Transverse colon (tissue), 4 donors: ENCODE results near the gene PAQR3. TPM values are rescaled to one million over a fixed set of nuclear protein-coding genes. Genes with fewer than 3 reads are reported as not detected.
"Not testable (repeated sequence)": the region's sequence is repeated elsewhere in the genome, so short reads cannot be mapped to it uniquely, and the experiment has no call there.

Experiments
- DNase-seq: peaks from one replicate; pipeline ENCODE4 v3.0.0-alpha.2; 2019
- H3K27ac ChIP-seq, 4 donors: fragments of 200-600 bp; sonication (generic); 2 replicates each; pipeline ENCODE4 v1.5.1; 2016 to 2018; ENCODE audit warnings: inconsistent platforms in 4 of 4
- H3K27me3 ChIP-seq: fragments of 200-600 bp; sonication (generic); 2 replicates; pipeline ENCODE4 v1.5.1; 2017; ENCODE audit warnings: inconsistent platforms
- H3K36me3 ChIP-seq, 4 donors: fragments of 200-600 bp; sonication (generic); 2 replicates each; pipeline ENCODE4 v1.5.1; 2017 to 2019; ENCODE audit warnings: inconsistent platforms in 4 of 4
- H3K4me1 ChIP-seq, 4 donors: fragments of 200-600 bp; sonication (generic); 2 replicates each; pipeline ENCODE4 v1.5.1; 2017 to 2020; ENCODE audit warnings: inconsistent platforms in 4 of 4
- H3K4me3 ChIP-seq, 4 donors: fragments of 200-600 bp; sonication (generic); 1 replicate in 1 of 4; 2 replicates in 3 of 4; pipeline versions ENCODE4 v1.5.1 to v1.6.1; 2017 to 2019; ENCODE audit warnings: inconsistent platforms in 4 of 4
- H3K9me3 ChIP-seq, 2 donors: fragments of 200-600 bp; sonication (generic); 2 replicates each; pipeline ENCODE4 v1.5.1; 2017 to 2019; ENCODE audit warnings: inconsistent platforms in 2 of 2
- EP300 ChIP-seq: sonication (generic); formaldehyde crosslinking; IDR thresholded peaks from one replicate; pipeline ENCODE4 v1.6.1; 2017; ENCODE audit warnings: antibody characterized with exemption, low read depth
- POLR2A ChIP-seq: fragments of 450-650 bp; IDR thresholded peaks from one replicate; pipeline ENCODE4 v1.6.1; 2016; ENCODE audit warnings: antibody characterized with exemption, mild to moderate bottlenecking, moderate library complexity
- POLR2AphosphoS5 ChIP-seq, 3 donors: sonication (generic); formaldehyde crosslinking; IDR thresholded peaks; one replicate each; pipeline ENCODE4 v1.6.1; 2016; ENCODE audit warnings: antibody characterized with exemption in 3 of 3
- WGBS, 2 donors: methylation state at CpG; one replicate each; pipeline ENCODE4 v1.1.5; 2018; ENCODE audit warnings: low coverage in 1 of 2; 5-methylcytosine and 5-hydroxymethylcytosine counted together
- in situ Hi-C, 4 donors: fragments of 200-750 bp; cut with MboI; loops; one replicate each; pipeline versions ENCODE4 v1.15.0 to v1.15.1; 2017; ENCODE audit warnings: low sequenced_read_pairs in 3 of 4, low pct_ligation_motif_present in 1 of 4, low pct_unique_long_range_greater_than_20kb in 1 of 4
- intact Hi-C: fragments of 100-400 bp; cut with DNase I; formaldehyde crosslinking; loops from one replicate; pipeline ENCODE4 v1.15.1; 2023; ENCODE audit warnings: low total_unique reads
- total RNA-seq, 4 donors: library from RNA; depleted of rRNA; stranded (reverse); fragments of >200 nt; gene quantifications; one replicate each; pipeline ENCODE4 v1.1.0, GENCODE V29; 2016
- TF ChIP-seq, protein P1 (sequence below), 5 experiments: fragments of 200-600 bp in 3 of 5; fragments of 450-650 bp in 2 of 5; sonication (generic) in 3 of 5; IDR thresholded peaks; 1 replicate in 2 of 5; 2 replicates in 3 of 5; pipeline ENCODE4 v1.5.1; 2016 to 2017; ENCODE audit warnings: antibody characterized with exemption in 5 of 5, inconsistent platforms in 3 of 5, mild to moderate bottlenecking in 2 of 5, moderate library complexity in 1 of 5

The PAQR3 gene
- total RNA-seq, 4 donors from 2014 or later, result 4.0 to 13.1 (median 12.7) TPM

GRCh38 chr4:78878031-78878430 lies 61.2 kb downstream of the PAQR3 start:
- Histone ChIP-seq H3K4me1 (no peaks in the 10 kb centered on the region), H3K27ac (no peak overlapping the region), H3K4me3 (no peak overlapping the region), H3K9me3 (no peaks in the 10 kb centered on the region), H3K36me3 (peaks cover 0 to 20% (median under 1%) of the 10 kb centered on the region in 4 donors), H3K27me3 (no peaks in the 10 kb centered on the region)
- 98 to 100% methylated on average over 1 of the region's 1 CpG for WGBS, 2 donors
- intact Hi-C loops (no loop called here), in situ Hi-C loops (no loop called here)
- no peak for TF ChIP-seq POLR2A
- TF ChIP-seq, protein P1, sequence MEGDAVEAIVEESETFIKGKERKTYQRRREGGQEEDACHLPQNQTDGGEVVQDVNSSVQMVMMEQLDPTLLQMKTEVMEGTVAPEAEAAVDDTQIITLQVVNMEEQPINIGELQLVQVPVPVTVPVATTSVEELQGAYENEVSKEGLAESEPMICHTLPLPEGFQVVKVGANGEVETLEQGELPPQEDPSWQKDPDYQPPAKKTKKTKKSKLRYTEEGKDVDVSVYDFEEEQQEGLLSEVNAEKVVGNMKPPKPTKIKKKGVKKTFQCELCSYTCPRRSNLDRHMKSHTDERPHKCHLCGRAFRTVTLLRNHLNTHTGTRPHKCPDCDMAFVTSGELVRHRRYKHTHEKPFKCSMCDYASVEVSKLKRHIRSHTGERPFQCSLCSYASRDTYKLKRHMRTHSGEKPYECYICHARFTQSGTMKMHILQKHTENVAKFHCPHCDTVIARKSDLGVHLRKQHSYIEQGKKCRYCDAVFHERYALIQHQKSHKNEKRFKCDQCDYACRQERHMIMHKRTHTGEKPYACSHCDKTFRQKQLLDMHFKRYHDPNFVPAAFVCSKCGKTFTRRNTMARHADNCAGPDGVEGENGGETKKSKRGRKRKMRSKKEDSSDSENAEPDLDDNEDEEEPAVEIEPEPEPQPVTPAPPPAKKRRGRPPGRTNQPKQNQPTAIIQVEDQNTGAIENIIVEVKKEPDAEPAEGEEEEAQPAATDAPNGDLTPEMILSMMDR (IDR thresholded peaks at IDR 0.05), result no peak
- TF ChIP-seq EP300, result no peak
- no peak for TF ChIP-seq POLR2AphosphoS5 (IDR thresholded peaks at IDR 0.05)
- no peak for DNase-seq

GRCh38 chr4:78876568-78877320 lies 62.5 kb downstream of the PAQR3 start:
- Histone ChIP-seq H3K27me3 (no peaks in the 10 kb centered on the region), H3K4me3 (no peak overlapping the region), H3K9me3 (no peaks in the 10 kb centered on the region), H3K4me1 (no peaks in the 10 kb centered on the region), H3K27ac (no peak overlapping the region), H3K36me3 (peaks cover 0 to 29% (median 6%) of the 10 kb centered on the region in 4 donors)
- no peak for TF ChIP-seq POLR2AphosphoS5 (IDR thresholded peaks at IDR 0.05)
- TF ChIP-seq, protein P1 (IDR thresholded peaks at IDR 0.05), result no peak
- TF ChIP-seq POLR2A, result no peak
- no peak for TF ChIP-seq EP300
- in situ Hi-C loops, result no loop called here
- DNase-seq, result no peak
- WGBS, 2 donors, result 79 to 85% methylated on average over 5 of the region's 5 CpGs
- intact Hi-C loops, result no loop called here

GRCh38 chr4:78870056-78870455 lies 69.2 kb downstream of the PAQR3 start:
- no peak overlapping the region for H3K4me3 ChIP-seq
- intact Hi-C loops (no loop called here), in situ Hi-C loops (loop anchor here in 3 of 4 donors (25.0 kb wide), 3 partner anchors 258 to 908 kb away; partner anchors contain the start of gene FRAS1 (in 1 of the 3))
- H3K36me3 ChIP-seq, result peaks cover 0 to 41% (median 11%) of the 10 kb centered on the region in 4 donors
- no peaks in the 10 kb centered on the region for H3K9me3 ChIP-seq
- H3K27ac ChIP-seq, result no peak overlapping the region
- H3K27me3 ChIP-seq, result no peaks in the 10 kb centered on the region
- peaks cover 0 to 8% (median 1%) of the 10 kb centered on the region in 4 donors for H3K4me1 ChIP-seq
- no peak for DNase-seq
- TF ChIP-seq, protein P1 (IDR thresholded peaks at IDR 0.05), result no peak
- TF ChIP-seq EP300 (no peak), POLR2AphosphoS5 (IDR thresholded peaks at IDR 0.05) (no peak), POLR2A (no peak)

- H3K27ac ChIP-seq, DNase-seq, H3K4me3 ChIP-seq, H3K9me3 ChIP-seq, H3K27me3 ChIP-seq: not testable (repeated sequence)
- Histone ChIP-seq H3K36me3 (peaks cover 0 to 33% (median 11%) of the 10 kb centered on the region in 4 donors), H3K4me1 (peaks cover 0 to 19% (median 6%) of the 10 kb centered on the region in 4 donors)
- in situ Hi-C loops (loop anchor here in 3 of 4 donors (5.0 to 25.0 kb wide), 5 partner anchors 254 to 906 kb away; partner anchors contain the start of gene FRAS1 (in 1 of the 3)), intact Hi-C loops (loop anchor here (10.0 kb wide), 1 partner anchor 254 kb away; no protein-coding TSS in a partner anchor)
- 98% methylated on average over 5 of the region's 5 CpGs; no CpG with 5 or more reads in 1 of the 2 donors for WGBS, 2 donors
These were observed 70.5 kb downstream of the PAQR3 start for GRCh38 chr4:78868712-78869111.
